ENCODE data around the gene ITK.

The ITK gene

DNA sequence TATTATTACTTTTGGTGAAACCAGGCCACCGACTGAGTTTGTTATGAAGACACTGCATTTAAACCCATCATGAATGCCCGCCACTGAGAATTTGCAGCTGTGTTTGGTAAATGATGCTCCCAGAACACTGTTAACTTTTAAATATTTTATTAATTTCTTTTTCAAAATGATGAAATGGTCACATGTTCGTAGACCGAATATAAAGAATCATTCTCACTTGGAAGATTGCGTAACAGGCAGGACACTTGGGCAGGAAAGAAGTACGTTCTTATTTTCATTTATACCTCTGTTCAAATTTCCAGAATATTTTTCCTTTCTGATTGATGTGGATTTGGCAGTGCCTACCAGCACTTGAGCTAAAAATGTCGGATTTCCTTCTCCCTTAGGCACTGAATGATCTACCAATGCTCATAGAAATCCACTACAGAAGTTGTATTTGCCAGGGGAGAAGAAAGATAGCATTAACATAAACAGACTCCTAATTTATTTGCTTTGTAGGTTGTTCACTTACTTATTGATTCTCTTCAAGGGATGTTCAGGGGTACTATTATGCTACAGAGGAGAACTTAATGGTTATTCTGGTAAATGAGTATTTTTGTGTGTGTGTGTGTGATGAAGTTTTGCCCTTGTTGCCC, 99.1 kb downstream of the ITK start:
- DNase-seq (ENCODE audit: low read depth in 2 of 2), result no peak

DNA sequence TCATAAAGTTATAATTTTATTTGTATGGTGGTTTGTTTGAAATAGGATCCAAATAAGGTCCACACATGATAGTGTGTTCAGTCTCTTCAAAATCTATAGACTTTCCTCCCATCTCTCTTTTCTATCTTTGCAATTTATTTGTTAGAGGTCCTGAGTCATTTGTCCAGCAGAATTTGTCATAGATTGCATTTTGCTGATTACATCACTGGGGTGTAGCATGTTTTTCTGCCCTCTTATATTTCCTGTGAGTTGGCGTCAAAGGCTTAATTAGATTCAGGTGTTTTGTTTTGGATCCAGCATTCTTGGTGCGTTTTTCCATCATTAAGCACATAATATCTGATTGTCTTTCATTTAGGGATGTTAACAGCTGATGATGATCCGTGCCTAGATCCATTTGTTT, 100.3 kb downstream of the ITK start:
- no peak for DNase-seq (ENCODE audit: low read depth in 2 of 2)

DNA sequence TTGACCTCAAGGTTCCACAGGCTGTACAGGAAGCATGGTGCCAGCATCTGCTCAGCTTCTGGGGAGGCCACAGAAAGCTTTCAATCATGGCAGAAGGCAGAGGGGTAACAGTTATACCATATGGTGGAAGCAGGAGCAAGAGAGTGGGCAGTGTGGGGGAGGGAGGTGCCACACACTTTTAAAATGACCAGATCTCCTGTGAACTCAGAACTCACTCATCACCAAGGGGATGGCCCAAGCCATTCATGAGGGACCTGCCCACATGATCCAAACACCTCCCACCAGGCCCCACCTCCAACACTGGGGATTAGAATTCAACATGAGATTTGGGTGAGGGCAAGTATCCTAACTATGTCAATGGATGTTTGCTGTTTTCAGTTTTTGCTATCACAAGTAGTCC, 101.5 kb downstream of the ITK start:
- DNase-seq (ENCODE audit: low read depth in 2 of 2), result no peak

DNA sequence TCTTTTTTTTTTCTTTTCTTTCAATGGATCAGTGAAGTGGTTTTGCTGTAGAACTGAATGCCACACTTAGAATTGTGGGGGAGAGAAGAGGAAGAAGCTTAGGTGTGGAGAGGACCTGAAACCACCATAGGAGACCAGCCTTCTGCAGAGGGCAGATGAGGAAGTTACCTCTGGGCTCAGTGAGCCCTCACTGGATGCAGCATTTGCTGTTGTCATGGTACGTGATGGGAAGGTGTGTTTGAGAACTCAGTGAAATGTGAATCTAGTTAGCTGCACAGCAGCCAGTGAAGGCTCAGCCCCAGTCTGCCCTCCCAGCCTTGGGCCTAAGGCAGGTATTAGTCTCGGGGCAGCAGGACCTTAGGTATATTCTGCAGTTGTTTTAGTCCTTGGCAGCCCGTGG, 102.8 kb downstream of the ITK start:
- DNase-seq (ENCODE audit: low read depth in 2 of 2), result no peak

DNA sequence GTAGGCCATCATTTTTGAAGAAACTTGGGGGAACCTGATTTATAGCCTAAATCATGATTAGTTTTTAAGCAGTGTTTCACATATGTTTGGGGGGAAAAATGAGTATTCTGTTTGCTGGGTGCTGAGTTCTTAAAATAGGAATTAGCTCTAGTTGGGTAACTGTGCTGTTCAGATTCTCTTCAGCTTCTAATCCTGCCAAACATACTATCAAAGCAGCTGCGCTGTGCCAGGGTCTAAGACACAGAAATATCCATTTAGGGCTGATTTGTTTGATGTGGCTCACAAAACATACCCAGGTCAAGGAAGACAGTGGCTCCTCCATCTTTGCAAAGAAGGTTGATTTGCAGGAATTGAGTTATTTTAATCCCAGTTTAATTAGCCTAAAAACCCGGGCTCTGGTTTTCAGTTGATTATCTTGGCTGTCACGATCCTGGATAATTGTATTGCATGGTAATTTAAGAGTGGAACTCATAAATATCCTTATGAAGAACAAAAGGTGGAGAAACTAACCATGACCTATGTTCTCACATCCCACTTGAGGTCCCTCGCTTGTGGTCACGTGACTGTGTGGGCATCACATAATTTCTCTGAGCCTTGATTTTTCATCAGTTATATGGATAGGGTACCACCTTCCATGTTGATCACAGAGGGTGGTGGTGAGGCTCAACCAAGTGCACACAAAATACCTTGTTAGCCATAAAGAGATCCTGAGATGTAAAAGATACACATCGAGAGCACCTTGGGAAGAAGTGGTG, 104.0 kb downstream of the ITK start:
- no peak for DNase-seq (ENCODE audit: low read depth in 2 of 2)

DNA sequence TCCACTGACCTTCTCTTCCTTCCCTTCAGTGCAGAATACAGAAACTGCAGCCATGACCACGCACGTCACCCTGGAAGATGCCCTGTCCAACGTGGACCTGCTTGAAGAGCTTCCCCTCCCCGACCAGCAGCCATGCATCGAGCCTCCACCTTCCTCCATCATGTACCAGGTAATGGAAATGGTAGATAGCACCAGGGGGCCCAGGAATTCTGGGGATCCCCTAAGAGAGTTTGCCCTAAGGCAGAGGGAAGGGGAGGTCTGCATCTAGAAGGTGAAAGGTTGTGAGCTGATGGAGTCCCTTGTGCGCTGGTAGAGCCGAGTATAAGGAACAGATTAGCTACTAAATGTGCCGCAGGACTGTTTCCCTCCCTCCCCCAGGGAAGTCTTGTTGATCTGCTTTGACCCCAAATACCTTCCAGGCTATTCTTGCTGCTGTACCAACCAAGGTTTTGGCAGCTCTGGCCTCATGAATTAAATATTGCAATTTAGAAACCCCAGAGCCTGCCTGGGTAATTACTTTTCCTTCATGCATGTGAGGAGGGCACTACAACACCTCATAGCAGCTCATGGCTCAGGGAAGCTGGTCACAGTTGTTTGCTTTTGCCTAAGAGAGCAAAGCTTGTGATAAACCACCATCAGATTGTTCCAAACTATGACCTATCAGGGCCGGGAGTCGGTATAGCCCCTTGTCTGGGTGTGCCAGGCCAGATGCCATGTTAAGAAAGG, 104.8 kb downstream of the ITK start:
- no peak for DNase-seq (ENCODE audit: low read depth in 2 of 2)

DNA sequence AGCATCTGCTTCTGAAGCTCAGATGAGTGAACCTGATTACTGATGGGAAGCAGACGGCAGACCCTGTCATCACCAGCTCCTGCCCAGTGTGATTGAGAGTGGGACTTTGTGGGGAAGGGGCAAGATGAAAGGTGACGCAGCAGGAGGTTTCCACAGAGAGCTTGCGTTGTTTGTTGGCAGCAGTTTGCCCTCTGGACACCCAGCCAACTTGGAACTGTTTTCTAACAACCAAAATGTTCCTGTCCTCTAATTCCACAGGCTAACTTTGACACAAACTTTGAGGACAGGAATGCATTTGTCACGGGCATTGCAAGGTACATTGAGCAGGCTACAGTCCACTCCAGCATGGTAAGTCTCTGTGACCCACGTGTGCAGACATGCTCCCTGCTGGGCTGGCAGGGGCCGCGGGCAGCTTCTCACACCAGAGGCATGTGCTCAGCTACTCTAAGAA, 106.1 kb downstream of the ITK start:
- no peak for DNase-seq (ENCODE audit: low read depth in 2 of 2)

DNA sequence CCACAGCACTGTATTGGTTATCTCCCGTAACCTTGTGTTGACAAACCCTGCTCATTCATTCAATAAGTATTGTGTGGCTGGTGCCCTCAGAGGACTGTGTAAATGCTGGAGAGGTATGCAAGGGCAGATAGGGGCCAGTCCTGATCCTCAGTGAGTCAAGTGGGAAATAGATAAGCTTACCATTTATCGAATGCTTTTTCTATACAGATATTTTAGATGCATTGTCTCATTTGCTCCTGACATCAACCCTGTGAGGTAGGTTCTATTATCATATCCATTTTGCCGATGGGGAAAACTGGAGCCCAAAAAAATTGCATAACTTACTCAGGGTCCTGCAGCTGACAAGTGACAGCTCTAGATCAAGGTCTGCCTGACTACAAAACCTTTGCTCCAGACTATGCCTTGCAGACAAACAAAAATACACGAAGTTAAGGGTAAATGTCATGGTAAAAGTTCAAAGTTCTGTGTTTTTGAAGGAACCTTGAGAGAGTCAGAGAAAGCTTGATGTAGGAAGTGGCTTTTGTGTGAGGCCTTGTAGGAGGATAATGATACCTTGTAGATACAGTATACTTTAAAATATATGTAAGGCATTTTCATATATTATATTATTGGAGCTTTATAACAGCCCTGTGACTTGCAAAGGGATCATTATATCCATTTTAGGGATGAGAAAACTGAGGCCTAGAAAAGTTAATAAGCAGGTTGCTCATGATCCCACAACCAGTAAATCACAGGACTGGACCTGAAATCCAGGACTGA, 107.9 kb downstream of the ITK start:
- DNase-seq (ENCODE audit: low read depth in 2 of 2), result no peak

DNA sequence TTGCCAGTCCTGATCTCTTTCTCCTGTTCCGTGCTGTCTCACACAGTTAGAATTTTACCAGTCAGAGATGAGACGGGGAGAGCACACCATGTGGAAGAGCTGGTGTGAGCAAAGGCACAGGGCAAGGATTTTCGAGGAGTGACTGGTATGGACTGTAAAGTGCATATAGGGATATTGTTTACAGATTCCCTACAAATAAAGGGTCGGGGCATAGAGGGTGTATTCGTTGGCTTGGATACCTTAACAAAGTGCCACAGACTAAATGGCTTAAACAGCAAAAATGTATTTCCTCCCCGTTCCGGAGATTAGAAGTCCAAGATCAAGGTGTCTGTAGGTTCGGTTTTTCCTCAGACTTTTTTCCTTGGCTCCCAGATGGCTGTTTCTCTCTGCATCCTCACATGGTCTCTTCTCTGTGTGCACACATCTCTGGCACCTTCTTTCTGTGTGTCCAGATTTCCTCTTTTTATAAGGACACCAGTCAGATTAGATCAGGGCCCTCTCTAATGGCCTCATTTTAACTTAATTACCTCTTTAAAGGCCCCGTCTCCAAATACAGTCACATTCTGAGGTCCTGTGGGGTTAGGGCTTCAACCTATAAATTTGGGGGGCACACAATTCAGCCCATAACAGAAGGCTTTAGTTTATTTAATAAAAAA, 108.7 kb downstream of the ITK start:
- DNase-seq (ENCODE audit: low read depth in 2 of 2), result no peak

DNA sequence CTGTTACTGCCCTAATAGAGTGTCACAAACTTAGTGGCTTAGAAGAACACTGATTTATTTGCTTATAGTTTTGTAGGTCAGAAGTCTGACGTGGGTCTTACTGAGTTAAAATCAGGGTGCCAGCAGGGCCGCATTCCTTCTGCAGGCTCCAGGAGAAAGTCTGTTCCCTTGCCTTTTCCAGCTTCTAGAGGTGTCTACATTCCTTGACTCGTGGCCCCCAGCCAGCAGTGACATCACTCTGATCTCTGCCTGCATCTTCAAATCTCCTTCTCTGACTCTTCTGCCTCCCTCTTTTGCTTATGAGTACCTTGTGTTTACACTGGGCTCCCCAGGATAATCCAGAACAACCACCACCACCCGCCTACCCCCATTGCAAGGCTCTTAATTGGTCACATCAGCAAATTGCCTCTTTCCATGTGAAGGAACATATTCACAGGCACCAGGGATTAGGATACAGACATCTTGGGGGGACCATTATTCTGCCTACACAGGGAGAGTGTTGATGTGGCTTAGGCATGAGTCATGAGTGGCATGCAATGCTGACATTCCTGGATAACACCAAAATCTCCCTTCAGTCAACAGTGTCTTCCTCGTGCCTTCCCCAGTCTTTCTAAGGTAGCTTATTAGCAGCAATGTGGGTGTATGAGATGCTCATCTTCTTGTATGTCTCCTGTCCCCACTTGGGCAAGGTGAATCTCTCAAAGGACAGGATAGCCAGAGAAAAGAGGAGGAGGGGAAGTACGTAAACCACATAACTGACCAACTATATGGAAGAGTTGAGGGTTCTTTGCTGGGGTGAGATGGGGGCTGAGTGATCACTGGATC, 109.7 kb downstream of the ITK start:
- DNase-seq (ENCODE audit: low read depth in 2 of 2), result no peak

DNA sequence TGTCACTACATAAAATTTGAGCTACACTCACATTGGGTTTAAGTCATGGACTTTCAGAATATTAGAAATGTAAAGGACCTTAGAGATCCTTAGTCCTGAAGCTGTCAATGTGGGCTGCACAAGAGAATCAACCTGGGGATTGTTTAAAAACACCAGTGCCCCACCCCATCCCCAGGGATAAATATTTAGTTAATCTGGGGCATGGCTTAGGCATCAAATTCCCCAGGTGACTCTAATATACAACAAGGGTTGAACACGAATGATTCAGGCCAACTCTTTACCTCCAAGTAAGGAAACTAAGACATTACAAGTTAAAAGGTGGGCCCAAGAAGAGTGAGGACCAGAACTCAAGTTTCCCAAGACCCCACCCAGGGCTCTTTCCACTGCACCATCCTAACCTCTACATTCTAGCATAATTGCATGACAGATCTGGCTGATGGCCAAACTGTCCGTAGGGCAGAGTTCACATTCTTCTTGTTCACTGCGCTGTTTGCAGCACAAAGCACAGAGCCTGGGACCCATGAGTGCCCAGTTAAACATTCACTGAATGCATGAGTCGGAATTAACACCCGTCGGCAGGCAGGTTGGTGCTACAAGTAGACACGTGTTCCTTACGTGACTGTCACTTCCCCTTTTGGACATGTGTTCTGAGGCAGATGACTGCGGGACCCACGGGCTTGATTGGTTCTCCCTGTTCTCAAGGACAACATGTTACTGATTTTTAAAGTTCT, 110.5 kb downstream of the ITK start:
- no peak for DNase-seq (ENCODE audit: low read depth in 2 of 2)

DNA sequence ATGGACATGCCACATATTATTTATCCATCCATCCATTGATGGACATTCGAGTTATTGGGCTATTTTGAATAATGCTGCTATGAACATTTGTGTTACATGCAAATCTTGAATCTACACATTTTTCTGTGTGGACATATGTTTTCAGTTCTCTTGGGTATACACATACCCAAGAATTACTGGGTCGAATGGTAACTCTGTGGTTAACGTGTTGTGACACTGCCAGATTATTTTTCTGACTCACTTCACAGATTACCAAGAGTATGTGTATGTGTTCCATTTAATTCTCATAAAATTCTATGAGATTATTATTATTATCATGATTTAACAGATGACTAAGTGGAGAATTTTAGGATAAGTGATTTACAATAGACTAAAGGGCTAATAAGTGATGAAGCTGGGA, 112.0 kb downstream of the ITK start:
- DNase-seq (ENCODE audit: low read depth in 2 of 2), result no peak

DNA sequence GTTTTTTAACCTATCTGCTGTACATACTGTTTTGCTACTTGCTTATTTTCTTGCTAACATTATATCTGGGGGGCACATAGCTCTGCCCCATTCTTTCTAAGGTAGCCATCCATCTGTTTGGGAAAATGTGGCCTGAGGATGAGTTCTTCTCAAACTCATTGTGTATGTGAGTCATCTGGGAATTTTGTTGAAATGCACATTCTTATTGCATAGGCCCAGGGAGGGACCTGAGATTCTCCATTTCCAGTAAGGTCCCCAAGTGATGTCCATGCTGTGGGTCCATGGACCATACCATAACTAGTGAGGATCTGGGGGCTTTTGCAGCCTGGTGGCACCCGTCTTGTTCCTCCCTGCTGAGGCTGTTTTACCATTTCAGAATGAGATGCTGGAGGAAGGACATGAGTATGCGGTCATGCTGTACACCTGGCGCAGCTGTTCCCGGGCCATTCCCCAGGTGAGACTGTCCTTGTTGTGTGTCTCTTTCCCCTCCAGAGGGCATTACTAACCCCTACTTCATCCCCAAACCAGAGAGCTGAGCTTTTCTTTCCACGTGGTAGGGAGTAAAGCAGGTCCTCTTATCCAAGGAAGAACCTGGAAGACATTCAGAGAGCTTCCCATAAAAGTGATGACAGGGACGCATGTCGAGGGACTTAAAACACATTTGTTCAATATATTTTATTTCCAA, 113.9 kb downstream of the ITK start:
- DNase-seq (ENCODE audit: low read depth in 2 of 2), result no peak

DNA sequence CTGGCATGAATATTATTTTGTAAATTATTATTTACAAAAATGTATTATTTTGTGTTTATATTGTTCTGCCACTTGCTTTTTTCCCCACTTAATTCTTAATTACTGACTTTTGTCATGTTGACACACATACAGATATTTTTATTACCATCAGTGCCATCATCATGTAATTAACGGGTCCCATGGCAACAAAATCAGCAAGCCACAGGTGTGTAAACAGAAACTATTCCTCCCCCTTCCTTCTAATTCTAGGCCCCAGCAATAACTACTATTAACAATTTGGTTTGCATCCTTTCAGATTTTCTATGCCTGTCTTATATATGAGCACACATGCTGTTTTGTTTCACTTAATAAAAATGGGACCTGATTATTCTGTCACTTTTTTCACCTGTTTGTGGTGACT, 114.6 kb downstream of the ITK start:
- DNase-seq (ENCODE audit: low read depth in 2 of 2), result no peak

DNA sequence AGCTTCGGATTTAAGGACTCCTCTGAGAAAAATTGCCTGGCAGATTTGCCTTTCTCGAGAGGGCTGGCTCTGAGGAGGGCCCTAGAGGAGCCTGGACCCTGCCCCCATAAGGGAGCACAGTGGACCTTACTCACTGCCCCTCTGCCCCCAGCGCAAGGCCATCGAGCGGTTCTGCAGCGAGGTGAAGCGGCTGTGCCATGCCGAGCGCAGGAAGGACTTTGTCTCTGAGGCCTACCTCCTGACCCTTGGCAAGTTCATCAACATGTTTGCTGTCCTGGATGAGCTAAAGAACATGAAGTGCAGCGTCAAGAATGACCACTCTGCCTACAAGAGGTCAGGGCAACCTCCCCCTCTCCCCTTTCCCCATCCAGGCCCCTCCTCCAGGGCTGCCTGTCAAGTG, 119.9 kb downstream of the ITK start:
- DNase-seq (ENCODE audit: low read depth in 2 of 2), result no peak

DNA sequence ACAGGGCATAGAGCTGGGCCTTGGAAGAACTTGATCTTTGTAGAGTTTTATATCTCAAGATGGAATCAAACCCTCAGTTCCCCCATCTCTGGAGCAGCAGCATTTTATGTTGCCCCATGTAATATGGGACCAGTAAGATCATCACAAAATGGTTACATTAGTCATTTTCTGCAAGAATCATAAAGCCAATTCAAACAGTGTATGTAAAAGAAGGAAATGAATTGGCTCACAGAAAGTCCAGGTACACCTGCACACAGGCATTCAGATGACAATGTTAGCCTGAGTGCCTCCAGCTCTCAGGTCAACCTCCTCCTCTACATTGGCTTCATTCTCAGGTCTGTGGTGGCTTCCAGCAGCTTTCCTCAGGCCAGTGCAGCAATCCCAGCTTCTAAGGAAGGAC, 120.4 kb downstream of the ITK start:
- DNase-seq (ENCODE audit: low read depth in 2 of 2), result no peak

DNA sequence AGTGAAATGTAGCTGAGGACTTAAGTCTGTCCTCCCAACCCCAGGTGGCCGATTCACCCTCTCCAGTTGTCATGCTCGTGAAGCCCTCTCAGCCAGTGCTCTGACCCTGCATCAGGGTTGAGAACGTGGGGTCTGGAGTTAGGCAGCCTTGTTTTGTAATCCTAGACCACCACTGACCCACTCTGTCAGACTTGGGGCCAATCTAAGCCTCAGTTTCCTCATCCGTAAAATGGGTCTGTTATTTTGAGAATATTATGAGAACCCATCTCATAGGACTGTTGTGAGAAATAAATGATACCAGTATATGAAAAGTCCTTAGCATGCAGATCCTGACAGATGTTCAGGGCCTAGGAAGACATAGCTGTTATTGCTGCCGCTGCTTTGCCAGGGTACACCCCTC, 122.4 kb downstream of the ITK start:
- no peak for DNase-seq (ENCODE audit: low read depth in 2 of 2)

DNA sequence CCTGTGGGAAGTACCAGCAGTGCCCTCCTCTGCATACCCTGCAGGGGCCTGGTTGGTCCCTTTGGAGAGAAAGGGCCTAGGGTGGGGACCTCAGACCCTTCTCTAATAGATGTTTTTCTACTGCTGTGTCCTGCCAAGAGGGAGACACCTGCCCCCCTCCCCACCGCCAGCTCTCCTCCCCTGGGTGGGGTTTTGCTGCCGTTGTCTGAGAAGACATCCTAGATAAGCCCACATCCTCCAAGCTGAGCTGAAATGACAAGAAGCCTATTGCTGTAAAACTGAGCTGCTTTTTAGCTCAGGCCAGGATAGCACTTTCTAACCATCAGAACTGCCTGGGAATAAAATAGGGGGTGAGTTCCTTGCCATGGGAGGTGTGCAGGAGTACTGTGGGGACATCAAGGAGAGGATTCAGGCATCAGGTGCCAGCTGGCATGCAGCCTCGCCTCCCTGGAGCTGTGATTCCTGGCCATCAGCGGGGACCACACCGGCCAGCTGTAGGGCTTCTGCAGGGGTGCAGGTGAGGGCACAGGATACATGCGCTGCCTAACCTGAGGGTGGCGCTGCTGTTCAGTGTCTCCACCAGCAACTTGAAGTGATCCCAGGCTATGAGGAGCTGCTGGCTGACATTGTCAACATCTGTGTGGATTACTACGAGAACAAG, 123.2 kb downstream of the ITK start:
- peak in 1 of 2 donors; percentile 37 for DNase-seq (ENCODE audit: low read depth in 2 of 2)
